Measurements from ENCODE around the gene KRTAP3-1. TPM values are rescaled to one million over a fixed set of nuclear protein-coding genes. Genes with fewer than 3 reads are reported as not detected.

Gene KRTAP3-1
- total and polyA plus RNA-seq, 10 of the 15 experiments (the other 5 are each of a cell fraction or from before 2014, with no cell fraction given): not detected

DNA sequence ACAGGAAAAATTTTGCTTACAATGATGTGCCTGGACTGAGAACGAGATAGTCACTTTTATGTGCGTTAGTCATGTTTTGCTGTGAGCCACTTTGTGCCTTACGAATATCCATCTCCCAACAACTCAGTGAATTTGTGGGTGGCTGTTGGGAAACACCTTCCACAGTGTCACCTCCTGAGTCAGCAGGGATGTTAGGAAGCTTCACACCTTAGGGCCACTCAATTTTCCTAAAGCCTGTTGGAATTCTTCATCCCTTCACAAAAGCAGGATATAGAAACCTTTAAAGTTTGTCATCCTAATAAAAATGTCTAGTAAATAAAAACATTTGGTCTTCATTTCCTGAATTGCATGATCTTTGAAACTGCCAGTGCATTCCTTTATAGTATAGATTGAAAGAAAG lies 4.3 kb upstream of the KRTAP3-1 start (continued):
- TF ChIP-seq STAT3 (IDR thresholded peaks at IDR 0.05; ENCODE audit: low read depth, low read length): no peak
- TF ChIP-seq MTA2 (IDR thresholded peaks at IDR 0.05; ENCODE audit: low read depth): no peak

DNA sequence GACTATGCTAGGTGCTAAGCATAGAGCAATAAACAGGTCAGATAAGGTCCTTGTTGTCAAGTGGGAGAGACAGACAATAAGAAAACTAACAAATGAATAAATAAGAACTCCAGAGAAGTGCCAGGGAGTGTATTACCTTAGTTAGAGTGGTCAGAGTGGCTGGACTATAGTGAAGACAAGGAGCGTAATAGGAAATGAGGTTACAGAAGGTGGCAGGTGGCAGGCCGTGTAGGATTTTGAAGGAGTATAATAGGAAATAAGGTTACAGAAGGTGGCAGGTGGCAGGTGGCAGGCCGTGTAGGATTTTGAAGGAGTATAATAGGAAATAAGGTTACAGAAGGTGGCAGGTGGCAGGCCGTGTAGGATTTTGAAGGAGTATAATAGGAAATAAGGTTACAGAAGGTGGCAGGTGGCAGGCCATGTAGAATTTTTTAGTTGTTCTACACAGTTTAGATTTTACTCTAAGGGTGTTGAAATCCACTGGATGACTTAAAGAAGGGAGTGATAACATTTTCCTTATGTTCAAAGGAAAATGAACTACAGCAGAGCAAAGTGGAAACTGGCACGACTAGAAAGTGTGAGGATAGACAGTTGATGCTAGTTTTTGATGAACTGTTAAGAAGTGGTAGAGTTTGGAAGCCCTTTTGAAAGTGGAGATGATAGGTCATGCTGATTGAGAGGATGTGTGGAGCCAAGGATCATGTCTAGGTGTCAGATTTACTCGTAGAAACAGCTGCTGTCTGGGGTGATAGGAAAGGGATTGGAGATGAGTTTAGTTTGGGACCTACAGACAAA lies 3.6 kb upstream of the KRTAP3-1 start:
- peaks cover 0 to 3% of the 10 kb centered on the region in 2 experiments; a peak in 2 of 4 replicates for H3K27me3 ChIP-seq (replicated peaks in 1 of 2; ENCODE audit: control insufficient read depth in 2 of 2, insufficient read depth in 2 of 2, low read length in 1 of 2)
- H2AFZ ChIP-seq (ENCODE audit: control insufficient read depth, low read depth, low read length): no peak overlapping the region
- no peaks in the 10 kb centered on the region for H3K4me1 ChIP-seq (ENCODE audit: control insufficient read depth, insufficient read depth, low read length)
- DNase-seq (ENCODE audit: low read depth, low spot score): no peak
- ChIA-PET POLR2A (no interaction called here), SMC1A (ENCODE audit: uncharacterized antibody, unreplicated experiment) (no interaction called here), CTCF (no interaction called here), RAD21 (ENCODE audit: unreplicated experiment) (no interaction called here)
- intact Hi-C loops (cut with micrococcal nuclease; ENCODE audit: unreplicated experiment) (no loop called here), in situ Hi-C loops (cut with MboI) (no loop called here)
- H3K4me3 ChIP-seq: no peak overlapping the region
- WGBS (ENCODE audit: insufficient coverage, insufficient replicate concordance, low lambda C conversion rate, missing lambda C conversion rate): 33% methylated on average over 6 of the region's 6 CpGs
- H3K9ac ChIP-seq (ENCODE audit: control insufficient read depth, insufficient read depth, low read length): no peak overlapping the region
- FAIRE-seq: no peak
- no peak overlapping the region for H3K4me2 ChIP-seq (ENCODE audit: control insufficient read depth, insufficient read depth)
- H4K20me1 ChIP-seq (ENCODE audit: control insufficient read depth, insufficient read depth): no peaks in the 10 kb centered on the region
- H3K79me2 ChIP-seq (ENCODE audit: control insufficient read depth, insufficient read depth, low read length): no peaks in the 10 kb centered on the region
- no peak overlapping the region for H3K27ac ChIP-seq (ENCODE audit: control insufficient read depth, insufficient read depth)
- no peaks in the 10 kb centered on the region for H3K36me3 ChIP-seq (ENCODE audit: control insufficient read depth in 2 of 2, insufficient read depth in 2 of 2, low read length in 1 of 2)
- no peak for ATAC-seq
- no TSS peak for BruUV-seq (replicated peaks)
- no peaks in the 10 kb centered on the region for H3K9me3 ChIP-seq (replicated peaks; ENCODE audit: control insufficient read depth, insufficient read depth, low read length)
- TF ChIP-seq SRF (IDR thresholded peaks at IDR 0.05; ENCODE audit: low read depth in 2 of 2, low read length in 2 of 2): no peak
- no peak for TF ChIP-seq LARP7 (IDR thresholded peaks at IDR 0.05)
- TF ChIP-seq NFYB (IDR thresholded peaks at IDR 0.05; ENCODE audit: insufficient read depth, low read depth, low read length): no peak
- TF ChIP-seq, protein P1, sequence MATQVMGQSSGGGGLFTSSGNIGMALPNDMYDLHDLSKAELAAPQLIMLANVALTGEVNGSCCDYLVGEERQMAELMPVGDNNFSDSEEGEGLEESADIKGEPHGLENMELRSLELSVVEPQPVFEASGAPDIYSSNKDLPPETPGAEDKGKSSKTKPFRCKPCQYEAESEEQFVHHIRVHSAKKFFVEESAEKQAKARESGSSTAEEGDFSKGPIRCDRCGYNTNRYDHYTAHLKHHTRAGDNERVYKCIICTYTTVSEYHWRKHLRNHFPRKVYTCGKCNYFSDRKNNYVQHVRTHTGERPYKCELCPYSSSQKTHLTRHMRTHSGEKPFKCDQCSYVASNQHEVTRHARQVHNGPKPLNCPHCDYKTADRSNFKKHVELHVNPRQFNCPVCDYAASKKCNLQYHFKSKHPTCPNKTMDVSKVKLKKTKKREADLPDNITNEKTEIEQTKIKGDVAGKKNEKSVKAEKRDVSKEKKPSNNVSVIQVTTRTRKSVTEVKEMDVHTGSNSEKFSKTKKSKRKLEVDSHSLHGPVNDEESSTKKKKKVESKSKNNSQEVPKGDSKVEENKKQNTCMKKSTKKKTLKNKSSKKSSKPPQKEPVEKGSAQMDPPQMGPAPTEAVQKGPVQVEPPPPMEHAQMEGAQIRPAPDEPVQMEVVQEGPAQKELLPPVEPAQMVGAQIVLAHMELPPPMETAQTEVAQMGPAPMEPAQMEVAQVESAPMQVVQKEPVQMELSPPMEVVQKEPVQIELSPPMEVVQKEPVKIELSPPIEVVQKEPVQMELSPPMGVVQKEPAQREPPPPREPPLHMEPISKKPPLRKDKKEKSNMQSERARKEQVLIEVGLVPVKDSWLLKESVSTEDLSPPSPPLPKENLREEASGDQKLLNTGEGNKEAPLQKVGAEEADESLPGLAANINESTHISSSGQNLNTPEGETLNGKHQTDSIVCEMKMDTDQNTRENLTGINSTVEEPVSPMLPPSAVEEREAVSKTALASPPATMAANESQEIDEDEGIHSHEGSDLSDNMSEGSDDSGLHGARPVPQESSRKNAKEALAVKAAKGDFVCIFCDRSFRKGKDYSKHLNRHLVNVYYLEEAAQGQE (IDR thresholded peaks at IDR 0.05; ENCODE audit: low read depth, low read length): no peak
- TF ChIP-seq, protein P2, sequence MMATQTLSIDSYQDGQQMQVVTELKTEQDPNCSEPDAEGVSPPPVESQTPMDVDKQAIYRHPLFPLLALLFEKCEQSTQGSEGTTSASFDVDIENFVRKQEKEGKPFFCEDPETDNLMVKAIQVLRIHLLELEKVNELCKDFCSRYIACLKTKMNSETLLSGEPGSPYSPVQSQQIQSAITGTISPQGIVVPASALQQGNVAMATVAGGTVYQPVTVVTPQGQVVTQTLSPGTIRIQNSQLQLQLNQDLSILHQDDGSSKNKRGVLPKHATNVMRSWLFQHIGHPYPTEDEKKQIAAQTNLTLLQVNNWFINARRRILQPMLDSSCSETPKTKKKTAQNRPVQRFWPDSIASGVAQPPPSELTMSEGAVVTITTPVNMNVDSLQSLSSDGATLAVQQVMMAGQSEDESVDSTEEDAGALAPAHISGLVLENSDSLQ (IDR thresholded peaks at IDR 0.05): no peak
- TF ChIP-seq SMARCA5 (IDR thresholded peaks at IDR 0.05): no peak
- TF ChIP-seq BMI1 (IDR thresholded peaks at IDR 0.05; ENCODE audit: borderline replicate concordance): no peak
- no peak for TF ChIP-seq SUZ12 (IDR thresholded peaks at IDR 0.05; ENCODE audit: unreplicated experiment)
- TF ChIP-seq, protein P3, sequence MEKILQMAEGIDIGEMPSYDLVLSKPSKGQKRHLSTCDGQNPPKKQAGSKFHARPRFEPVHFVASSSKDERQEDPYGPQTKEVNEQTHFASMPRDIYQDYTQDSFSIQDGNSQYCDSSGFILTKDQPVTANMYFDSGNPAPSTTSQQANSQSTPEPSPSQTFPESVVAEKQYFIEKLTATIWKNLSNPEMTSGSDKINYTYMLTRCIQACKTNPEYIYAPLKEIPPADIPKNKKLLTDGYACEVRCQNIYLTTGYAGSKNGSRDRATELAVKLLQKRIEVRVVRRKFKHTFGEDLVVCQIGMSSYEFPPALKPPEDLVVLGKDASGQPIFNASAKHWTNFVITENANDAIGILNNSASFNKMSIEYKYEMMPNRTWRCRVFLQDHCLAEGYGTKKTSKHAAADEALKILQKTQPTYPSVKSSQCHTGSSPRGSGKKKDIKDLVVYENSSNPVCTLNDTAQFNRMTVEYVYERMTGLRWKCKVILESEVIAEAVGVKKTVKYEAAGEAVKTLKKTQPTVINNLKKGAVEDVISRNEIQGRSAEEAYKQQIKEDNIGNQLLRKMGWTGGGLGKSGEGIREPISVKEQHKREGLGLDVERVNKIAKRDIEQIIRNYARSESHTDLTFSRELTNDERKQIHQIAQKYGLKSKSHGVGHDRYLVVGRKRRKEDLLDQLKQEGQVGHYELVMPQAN (conservative IDR thresholded peaks at IDR 0.05): no peak
- no peak for TF ChIP-seq NRF1 (conservative IDR thresholded peaks at IDR 0.05; ENCODE audit: low read depth, low read length)
- no peak for TF ChIP-seq EED (IDR thresholded peaks at IDR 0.05; ENCODE audit: low read depth)

Measured in GM12878 (cell line).